ENCODE data around the gene LEMD2. TPM values are rescaled to one million over a fixed set of nuclear protein-coding genes. Genes with fewer than 3 reads are reported as not detected.

The LEMD2 gene
- total RNA-seq, 1 experiment from 2014 or later = 65.9 TPM

DNA sequence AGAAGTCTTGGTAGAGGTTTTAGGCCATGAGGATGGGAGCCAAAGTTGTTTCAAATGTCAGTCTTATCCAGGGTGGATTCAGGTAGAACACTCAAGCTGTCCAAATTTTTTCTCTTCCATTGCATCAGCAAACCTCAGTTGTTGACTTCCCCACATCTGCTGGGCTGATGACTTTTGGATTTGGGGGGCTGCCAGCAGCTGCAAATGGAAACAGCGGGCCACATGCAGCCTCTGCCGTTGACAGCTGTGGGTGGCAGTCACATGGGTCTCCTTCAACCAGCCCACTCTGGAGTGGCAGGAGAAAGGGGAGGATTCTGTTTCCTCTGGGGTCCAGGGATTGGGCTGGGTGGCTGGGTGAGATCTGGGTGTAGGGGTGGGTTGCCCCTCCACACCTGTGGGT, 20.7 kb upstream of the LEMD2 start:
- Histone ChIP-seq H3K27ac (no peak overlapping the region), H3K4me2 (no peak overlapping the region), H3K4me1 (replicated peaks; ENCODE audit: insufficient read depth) (no peaks in the 10 kb centered on the region), H3K9me3 (ENCODE audit: insufficient read depth, low read depth) (no peaks in the 10 kb centered on the region), H3K36me3 (ENCODE audit: low read depth) (no peaks in the 10 kb centered on the region), H3K9me2 (ENCODE audit: insufficient read depth) (no peaks in the 10 kb centered on the region), H3K4me3 (no peak overlapping the region), H3K79me2 (ENCODE audit: low read depth) (no peaks in the 10 kb centered on the region), H3K27me3 (ENCODE audit: insufficient read depth, low read depth) (peaks cover 85% of the 10 kb centered on the region), H3F3A (ENCODE audit: insufficient read depth, low read depth) (no peaks in the 10 kb centered on the region), H4K20me1 (ENCODE audit: insufficient read depth) (no peaks in the 10 kb centered on the region), H2AFZ (no peak overlapping the region)
- POLR2A ChIA-PET (ENCODE audit: unreplicated experiment) = no interaction called here
- CTCF ChIA-PET = no interaction called here
- no peak for DNase-seq
- TF ChIP-seq, protein P1, sequence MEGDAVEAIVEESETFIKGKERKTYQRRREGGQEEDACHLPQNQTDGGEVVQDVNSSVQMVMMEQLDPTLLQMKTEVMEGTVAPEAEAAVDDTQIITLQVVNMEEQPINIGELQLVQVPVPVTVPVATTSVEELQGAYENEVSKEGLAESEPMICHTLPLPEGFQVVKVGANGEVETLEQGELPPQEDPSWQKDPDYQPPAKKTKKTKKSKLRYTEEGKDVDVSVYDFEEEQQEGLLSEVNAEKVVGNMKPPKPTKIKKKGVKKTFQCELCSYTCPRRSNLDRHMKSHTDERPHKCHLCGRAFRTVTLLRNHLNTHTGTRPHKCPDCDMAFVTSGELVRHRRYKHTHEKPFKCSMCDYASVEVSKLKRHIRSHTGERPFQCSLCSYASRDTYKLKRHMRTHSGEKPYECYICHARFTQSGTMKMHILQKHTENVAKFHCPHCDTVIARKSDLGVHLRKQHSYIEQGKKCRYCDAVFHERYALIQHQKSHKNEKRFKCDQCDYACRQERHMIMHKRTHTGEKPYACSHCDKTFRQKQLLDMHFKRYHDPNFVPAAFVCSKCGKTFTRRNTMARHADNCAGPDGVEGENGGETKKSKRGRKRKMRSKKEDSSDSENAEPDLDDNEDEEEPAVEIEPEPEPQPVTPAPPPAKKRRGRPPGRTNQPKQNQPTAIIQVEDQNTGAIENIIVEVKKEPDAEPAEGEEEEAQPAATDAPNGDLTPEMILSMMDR (conservative IDR thresholded peaks at IDR 0.05) = no peak
- no peak for TF ChIP-seq EZH2 (IDR thresholded peaks at IDR 0.05; ENCODE audit: low read depth)
- intact Hi-C loops (cut with micrococcal nuclease; ENCODE audit: unreplicated experiment) = no loop called here
- no TSS peak for BruUV-seq (replicated peaks)

DNA sequence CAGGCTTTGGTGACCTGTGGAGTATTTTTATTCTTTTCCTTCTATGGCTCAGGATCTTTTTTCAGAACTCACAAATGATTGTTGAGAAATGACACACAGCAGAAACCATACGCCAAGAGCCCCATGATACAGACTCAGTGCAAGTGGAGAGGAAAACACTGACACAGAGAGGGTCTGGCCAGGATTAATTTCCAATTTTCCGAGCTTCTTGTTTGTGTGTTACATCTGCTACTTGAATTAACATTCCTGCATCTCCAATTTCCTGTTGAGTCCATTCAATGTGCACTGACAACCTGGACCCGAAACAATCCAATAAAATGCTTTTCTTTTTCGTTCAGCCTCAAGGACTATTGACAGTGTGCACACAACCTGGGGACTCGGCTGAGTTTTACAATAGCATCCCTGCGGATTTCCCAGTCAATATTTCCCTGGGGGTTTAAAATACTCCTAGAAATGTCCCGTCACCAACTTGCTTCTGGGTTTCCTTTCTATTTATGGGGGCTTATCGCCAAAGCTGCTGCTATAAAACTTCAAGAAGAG, 19.8 kb upstream of the LEMD2 start:
- BruUV-seq (replicated peaks) = no TSS peak

DNA sequence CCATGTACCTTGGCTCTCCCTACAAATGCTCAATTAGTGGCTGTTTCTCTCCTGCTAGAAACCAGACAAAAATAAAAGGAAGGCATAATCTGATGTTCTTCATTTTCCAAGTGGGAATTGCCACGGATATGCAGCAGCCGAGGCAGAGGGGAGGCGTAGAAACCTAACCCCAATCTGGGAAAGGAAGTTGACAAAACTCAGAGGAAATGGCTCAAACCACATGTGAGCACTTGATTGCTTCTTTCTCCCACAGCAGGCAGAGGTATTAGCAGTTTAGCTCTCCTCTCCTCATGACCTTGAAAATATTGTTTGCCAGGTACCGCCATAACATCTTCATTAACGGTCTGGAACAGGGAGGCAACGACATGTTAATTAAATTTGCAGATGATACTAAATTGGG, 18.7 kb upstream of the LEMD2 start:
- CTCF ChIA-PET = no interaction called here
- Histone ChIP-seq H2AFZ (no peak overlapping the region), H3K27ac (no peak overlapping the region), H4K20me1 (ENCODE audit: insufficient read depth) (no peaks in the 10 kb centered on the region), H3K27me3 (ENCODE audit: insufficient read depth, low read depth) (peaks cover 90% of the 10 kb centered on the region), H3K36me3 (ENCODE audit: low read depth) (no peaks in the 10 kb centered on the region), H3F3A (ENCODE audit: insufficient read depth, low read depth) (no peaks in the 10 kb centered on the region), H3K4me2 (no peak overlapping the region), H3K4me1 (replicated peaks; ENCODE audit: insufficient read depth) (no peaks in the 10 kb centered on the region), H3K9me2 (ENCODE audit: insufficient read depth) (no peaks in the 10 kb centered on the region), H3K79me2 (ENCODE audit: low read depth) (no peaks in the 10 kb centered on the region), H3K9me3 (ENCODE audit: insufficient read depth, low read depth) (no peaks in the 10 kb centered on the region), H3K4me3 (no peak overlapping the region)
- intact Hi-C loops (cut with micrococcal nuclease; ENCODE audit: unreplicated experiment) = no loop called here
- TF ChIP-seq, protein P1 (conservative IDR thresholded peaks at IDR 0.05) = no peak
- TF ChIP-seq EZH2 (IDR thresholded peaks at IDR 0.05; ENCODE audit: low read depth) = no peak
- no TSS peak for BruUV-seq (replicated peaks)
- POLR2A ChIA-PET (ENCODE audit: unreplicated experiment) = no interaction called here
- no peak for DNase-seq

More for the DNA sequence above, 19.8 kb upstream of the LEMD2 start:
- H2AFZ ChIP-seq = no peak overlapping the region
- no peak for TF ChIP-seq EZH2 (IDR thresholded peaks at IDR 0.05; ENCODE audit: low read depth)
- TF ChIP-seq, protein P1 (conservative IDR thresholded peaks at IDR 0.05) = no peak
- H3K9me2 ChIP-seq (ENCODE audit: insufficient read depth) = no peaks in the 10 kb centered on the region
- no peaks in the 10 kb centered on the region for H3K9me3 ChIP-seq (ENCODE audit: insufficient read depth, low read depth)
- H3K27me3 ChIP-seq (ENCODE audit: insufficient read depth, low read depth) = peaks cover 86% of the 10 kb centered on the region
- intact Hi-C loops (cut with micrococcal nuclease; ENCODE audit: unreplicated experiment) = no loop called here
- no peaks in the 10 kb centered on the region for H4K20me1 ChIP-seq (ENCODE audit: insufficient read depth)
- no peak overlapping the region for H3K4me3 ChIP-seq
- no peak overlapping the region for H3K27ac ChIP-seq
- H3K36me3 ChIP-seq (ENCODE audit: low read depth) = no peaks in the 10 kb centered on the region
- no peaks in the 10 kb centered on the region for H3K4me1 ChIP-seq (replicated peaks; ENCODE audit: insufficient read depth)
- H3K4me2 ChIP-seq = no peak overlapping the region
- no peaks in the 10 kb centered on the region for H3F3A ChIP-seq (ENCODE audit: insufficient read depth, low read depth)
- H3K79me2 ChIP-seq (ENCODE audit: low read depth) = no peaks in the 10 kb centered on the region
- CTCF ChIA-PET = no interaction called here
- DNase-seq = no peak
- POLR2A ChIA-PET (ENCODE audit: unreplicated experiment) = no interaction called here

Data from PC-9 (cell line).